HCT116 (cell line): ENCODE results near the gene NTN5. TPM values are rescaled to one million over a fixed set of nuclear protein-coding genes. Genes with fewer than 3 reads are reported as not detected.
A peak's percentile ranks its signal among the peaks of the same experiment; 100 is the strongest.

Experiments
- ATAC-seq: fragments of 200-7000 bp; cut with Tn5 transposase; 2 replicates; pipeline ENCODE4 v1.9.1; 2020; ENCODE audit warnings: mild to moderate bottlenecking, moderate library complexity
- BruUV-seq: library from RNA; stranded (reverse); fragments of 400-500 nt; replicated peaks from 2 replicates; lab custom pipeline; 2021; lab: Mats Ljungman, UMichigan
- CTCF ChIA-PET: fragments of 300-600 bp; sonication (Branson Sonifier 250); formaldehyde crosslinking; loops from one replicate; lab custom pipeline; 2021; ENCODE audit warnings: antibody characterized with exemption; lab: Charles Lee
- POLR2A ChIA-PET: fragments of 300-600, 350-600 bp; sonication (Branson Sonifier 250); formaldehyde crosslinking; loops from one replicate; lab custom pipeline; 2021; ENCODE audit warnings: antibody characterized with exemption; lab: Charles Lee
- RAD21 ChIA-PET, 2 experiments: fragments of 300-600 bp; sonication (Branson Sonifier 250); formaldehyde crosslinking; loops; one replicate each; lab custom pipeline; 2023; ENCODE audit warnings: low total read pairs in 2 of 2; ENCODE audit not compliant: uncharacterized antibody in 2 of 2, unreplicated experiment in 2 of 2, low non-redundant PET in 1 of 2; lab: Charles Lee
- DNase-seq: peaks from one replicate; pipeline ENCODE4 v3.0.0-alpha.2; 2010; ENCODE audit warnings: low read depth, low spot score
- H2AFZ ChIP-seq: fragments of 200-600 bp; shearing (Covaris generic), sonication (generic); 2 replicates; pipeline ENCODE4 v1.6.1; 2017; ENCODE audit warnings: low read depth, mixed run types, mixed read lengths, antibody characterized with exemption, low read length; ENCODE audit not compliant: poor library complexity, severe bottlenecking
- H3K27ac ChIP-seq: 2 replicates; pipeline ENCODE4 v1.5.1; 2012; ENCODE audit warnings: low read depth, low read length
- H3K27me3 ChIP-seq: fragments of 200-600 bp; sonication (generic); 2 replicates; pipeline ENCODE4 v1.6.1; 2016; ENCODE audit warnings: mixed run types, low read length, mixed read lengths; ENCODE audit not compliant: insufficient read depth
- H3K36me3 ChIP-seq, 2 experiments: fragments of 200-500 bp in 1 of 2; fragments of 200-600 bp in 1 of 2; sonication (Bioruptor generic) in 1 of 2; sonication (generic) in 1 of 2; 2 replicates each; pipeline versions ENCODE4 v1.5.1 to v1.6.1; 2014 to 2016; ENCODE audit warnings: low read length in 2 of 2, inconsistent platforms in 1 of 2, mixed read lengths in 1 of 2, mixed run types in 1 of 2; ENCODE audit not compliant: insufficient read depth in 2 of 2, control insufficient read depth in 1 of 2
- H3K4me1 ChIP-seq, 2 experiments: fragments of 200-600 bp in 1 of 2; sonication (generic) in 1 of 2; 2 replicates each; pipeline versions ENCODE4 v1.5.1 to v1.6.1; 2012 to 2017; ENCODE audit warnings: low read length in 2 of 2, inconsistent platforms in 1 of 2, mild to moderate bottlenecking in 1 of 2, mixed read lengths in 1 of 2, mixed run types in 1 of 2, moderate library complexity in 1 of 2; ENCODE audit not compliant: insufficient read depth in 2 of 2, control insufficient read depth in 1 of 2
- H3K4me2 ChIP-seq: fragments of 200-600 bp; sonication (generic); 2 replicates; pipeline ENCODE4 v1.6.1; 2017; ENCODE audit warnings: mixed run types, low read length, mixed read lengths
- H3K4me3 ChIP-seq, 2 experiments: fragments of 200-600 bp in 1 of 2; sonication (generic) in 1 of 2; replicated peaks in 1 of 2; 2 replicates each; pipeline ENCODE4 v1.5.1; 2011 to 2016; ENCODE audit warnings: low read length in 2 of 2, control low read depth in 1 of 2, low read depth in 1 of 2, mild to moderate bottlenecking in 1 of 2, mixed read lengths in 1 of 2, mixed run types in 1 of 2
- H3K79me2 ChIP-seq: fragments of 200-600 bp; sonication (generic); 2 replicates; pipeline ENCODE4 v1.6.1; 2017; ENCODE audit warnings: mild to moderate bottlenecking, mixed run types, low read length, moderate library complexity, mixed read lengths; ENCODE audit not compliant: insufficient read depth
- H3K9ac ChIP-seq: fragments of 200-600 bp; sonication (generic); 2 replicates; pipeline ENCODE4 v1.6.1; 2016; ENCODE audit warnings: low read length, mixed read lengths
- H3K9me2 ChIP-seq: fragments of 200-600 bp; sonication (generic), shearing (Covaris generic); 2 replicates; pipeline ENCODE4 v1.6.1; 2017; ENCODE audit warnings: mixed run types, mild to moderate bottlenecking, moderate library complexity; ENCODE audit not compliant: insufficient read depth
- H3K9me3 ChIP-seq, 2 experiments: fragments of 200-500 bp in 1 of 2; fragments of 200-600 bp in 1 of 2; sonication (Bioruptor generic) in 1 of 2; sonication (generic) in 1 of 2; 2 replicates each; pipeline ENCODE4 v1.6.1; 2014 to 2017; ENCODE audit warnings: low read length in 2 of 2, mixed read lengths in 2 of 2, inconsistent platforms in 1 of 2, low read depth in 1 of 2, mild to moderate bottlenecking in 1 of 2, mixed run types in 1 of 2, moderate library complexity in 1 of 2; ENCODE audit not compliant: control insufficient read depth in 1 of 2, insufficient read depth in 1 of 2
- H4K20me1 ChIP-seq: fragments of 200-600 bp; sonication (generic), shearing (Covaris generic); 2 replicates; pipeline ENCODE4 v1.6.1; 2017; ENCODE audit warnings: mixed run types, mild to moderate bottlenecking, moderate library complexity; ENCODE audit not compliant: insufficient read depth
- CBX3 ChIP-seq: IDR thresholded peaks from 2 replicates; pipeline ENCODE4 v1.6.1; 2012; ENCODE audit warnings: low read depth
- CEBPB ChIP-seq: IDR thresholded peaks from 2 replicates; pipeline ENCODE4 v1.6.1; 2012; ENCODE audit warnings: low read depth
- EGR1 ChIP-seq: IDR thresholded peaks from 2 replicates; pipeline ENCODE4 v1.6.1; 2012; ENCODE audit warnings: low read depth
- ELF1 ChIP-seq: IDR thresholded peaks from 2 replicates; pipeline ENCODE4 v1.6.1; 2012; ENCODE audit warnings: low read depth, borderline replicate concordance
- EZH2phosphoT487 ChIP-seq: fragments of 200-600 bp; IDR thresholded peaks from 2 replicates; pipeline ENCODE4 v1.6.1; 2018; ENCODE audit warnings: antibody characterized with exemption, borderline replicate concordance
- FOSL1 ChIP-seq: IDR thresholded peaks from 2 replicates; pipeline ENCODE4 v1.6.1; 2012; ENCODE audit warnings: low read depth
- POLR2A ChIP-seq: IDR thresholded peaks from 2 replicates; pipeline ENCODE4 v1.7.0; 2011; ENCODE audit warnings: borderline replicate concordance; ENCODE audit not compliant: insufficient read depth, insufficient read length; ENCODE audit errors: extremely low read depth
- SIN3A ChIP-seq: IDR thresholded peaks from 2 replicates; pipeline ENCODE4 v1.6.1; 2012; ENCODE audit warnings: low read depth
- SRF ChIP-seq: IDR thresholded peaks from 2 replicates; pipeline ENCODE4 v1.6.1; 2012; ENCODE audit warnings: low read depth
- YY1 ChIP-seq: IDR thresholded peaks from 2 replicates; pipeline ENCODE4 v1.6.1; 2011; ENCODE audit warnings: low read length, low read depth, moderate library complexity, mild to moderate bottlenecking; ENCODE audit not compliant: insufficient replicate concordance; ENCODE audit errors: extremely low read depth
- ZNF274 ChIP-seq: fragments of 200-500 bp; sonication (Bioruptor generic); IDR thresholded peaks from 2 replicates; pipeline ENCODE4 v1.6.1; 2014; ENCODE audit warnings: mild to moderate bottlenecking, low read depth, low read length, inconsistent platforms
- intact Hi-C: fragments of 100-400 bp; cut with micrococcal nuclease; formaldehyde crosslinking; loops from 2 replicates; pipeline ENCODE4 v1.10.0; 2022
- total RNA-seq: library from RNA; stranded (reverse); gene quantifications from one replicate; pipeline ENCODE4 v1.2.1, GENCODE V29; 2021; ENCODE audit not compliant: unreplicated experiment
- TF ChIP-seq, protein P1 (sequence below): IDR thresholded peaks from 2 replicates; pipeline ENCODE4 v1.6.1; 2012
- TF ChIP-seq, protein P2 (sequence below), 3 experiments: fragments of 200-600 bp in 1 of 3; sonication (generic) in 1 of 3; IDR thresholded peaks in 2 of 3; conservative IDR thresholded peaks in 1 of 3; 2 replicates each; pipeline ENCODE4 v1.5.1; 2012 to 2017; ENCODE audit warnings: low read depth in 2 of 3, low read length in 2 of 3, antibody characterized with exemption in 1 of 3, borderline replicate concordance in 1 of 3, control low read depth in 1 of 3, mild to moderate bottlenecking in 1 of 3, mixed read lengths in 1 of 3, mixed run types in 1 of 3, moderate library complexity in 1 of 3; ENCODE audit not compliant: insufficient read depth in 1 of 3

The NTN5 gene
- total RNA-seq, 1 experiment from 2014 or later = 3.1 TPM

GRCh38 chr19:48617146-48617937 lies 55.5 kb downstream of the NTN5 start (continued):
- TF ChIP-seq FOSL1 (no peak), SIN3A (no peak), YY1 (no peak), CBX3 (no peak), POLR2A (no peak), SRF (no peak), ELF1 (no peak), ZNF274 (no peak), EGR1 (no peak)
- TF ChIP-seq, protein P1, sequence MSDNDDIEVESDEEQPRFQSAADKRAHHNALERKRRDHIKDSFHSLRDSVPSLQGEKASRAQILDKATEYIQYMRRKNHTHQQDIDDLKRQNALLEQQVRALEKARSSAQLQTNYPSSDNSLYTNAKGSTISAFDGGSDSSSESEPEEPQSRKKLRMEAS = no peak

DNA sequence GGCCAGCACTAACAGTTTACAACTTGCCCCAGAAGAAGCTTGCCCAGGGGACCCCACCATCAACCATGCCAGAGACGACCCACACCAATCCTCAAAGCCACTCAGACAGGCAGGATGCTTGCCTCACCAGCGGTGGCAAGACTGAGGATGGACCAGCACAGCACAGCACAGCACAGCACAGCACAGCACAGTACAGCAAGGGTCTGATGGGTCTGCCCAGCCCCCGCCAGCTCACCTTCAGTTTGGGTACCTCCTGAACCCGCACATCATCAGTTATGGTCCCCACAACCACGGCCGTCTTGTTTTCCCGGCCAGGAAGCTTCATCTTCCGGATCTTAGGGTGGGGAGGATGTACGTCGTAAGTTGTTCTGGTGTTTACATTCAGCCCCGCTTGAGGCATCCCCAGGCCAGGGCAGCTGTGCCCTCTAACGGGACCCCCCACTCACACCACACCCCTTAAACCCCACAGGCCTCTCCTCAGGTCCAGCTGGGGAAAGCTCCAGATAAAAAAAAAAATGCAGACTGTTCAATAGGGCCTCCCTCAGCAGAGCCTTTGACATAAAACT lies 56.2 kb downstream of the NTN5 start:
- no peaks in the 10 kb centered on the region for H3K27me3 ChIP-seq
- peak overlapping the region; percentile 99 for H3K9ac ChIP-seq
- peak overlapping the region; percentile 87 for H3K4me2 ChIP-seq
- H4K20me1 ChIP-seq = peaks cover 34% of the 10 kb centered on the region; the same call in 1 of the 2 replicates
- peak overlapping the region; percentile 86 for H3K27ac ChIP-seq
- DNase-seq (no peak), ATAC-seq (no peak)
- ChIA-PET CTCF (no interaction called here), POLR2A (interaction anchor here (1.2 to 2.0 kb wide), 3 partner anchors 13 to 226 kb away, joined by 3 to 9 read pairs (median 3); partner anchors contain the start of gene DBP), RAD21 (no interaction called here)
- H3K9me2 ChIP-seq = no peaks in the 10 kb centered on the region
- H3K4me1 ChIP-seq = peaks cover 33 to 52% of the 10 kb centered on the region in 2 experiments
- intact Hi-C loops = no loop called here
- H2AFZ ChIP-seq = no peak overlapping the region
- peak overlapping the region in 1 of 2 experiments; percentile 37; a peak in 2 of 4 replicates for H3K4me3 ChIP-seq
- no peaks in the 10 kb centered on the region for H3K9me3 ChIP-seq
- H3K36me3 ChIP-seq = peaks cover 20 to 37% of the 10 kb centered on the region in 2 experiments
- H3K79me2 ChIP-seq = peaks cover 50% of the 10 kb centered on the region
- TF ChIP-seq, protein P2, sequence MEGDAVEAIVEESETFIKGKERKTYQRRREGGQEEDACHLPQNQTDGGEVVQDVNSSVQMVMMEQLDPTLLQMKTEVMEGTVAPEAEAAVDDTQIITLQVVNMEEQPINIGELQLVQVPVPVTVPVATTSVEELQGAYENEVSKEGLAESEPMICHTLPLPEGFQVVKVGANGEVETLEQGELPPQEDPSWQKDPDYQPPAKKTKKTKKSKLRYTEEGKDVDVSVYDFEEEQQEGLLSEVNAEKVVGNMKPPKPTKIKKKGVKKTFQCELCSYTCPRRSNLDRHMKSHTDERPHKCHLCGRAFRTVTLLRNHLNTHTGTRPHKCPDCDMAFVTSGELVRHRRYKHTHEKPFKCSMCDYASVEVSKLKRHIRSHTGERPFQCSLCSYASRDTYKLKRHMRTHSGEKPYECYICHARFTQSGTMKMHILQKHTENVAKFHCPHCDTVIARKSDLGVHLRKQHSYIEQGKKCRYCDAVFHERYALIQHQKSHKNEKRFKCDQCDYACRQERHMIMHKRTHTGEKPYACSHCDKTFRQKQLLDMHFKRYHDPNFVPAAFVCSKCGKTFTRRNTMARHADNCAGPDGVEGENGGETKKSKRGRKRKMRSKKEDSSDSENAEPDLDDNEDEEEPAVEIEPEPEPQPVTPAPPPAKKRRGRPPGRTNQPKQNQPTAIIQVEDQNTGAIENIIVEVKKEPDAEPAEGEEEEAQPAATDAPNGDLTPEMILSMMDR (IDR thresholded peaks at IDR 0.05 in 2 of 3, conservative IDR thresholded peaks at IDR 0.05 in 1 of 3; ENCODE audit: borderline replicate concordance in 1 of 3, insufficient read depth in 1 of 3, low read depth in 2 of 3, low read length in 2 of 3) = no peak
- TF ChIP-seq CEBPB (no peak), EZH2phosphoT487 (no peak)
- TF ChIP-seq, all 23 proteins: peak for 0
- BruUV-seq = no TSS peak
